ENCODE results near the gene ELP4.

- TF ChIP-seq POLR2AphosphoS5 (IDR thresholded peaks at IDR 0.05; ENCODE audit: low read depth, low read length): no peak
- no peak for TF ChIP-seq REST (IDR thresholded peaks at IDR 0.05; ENCODE audit: insufficient read depth in 1 of 2, low read depth in 2 of 2, low read length in 2 of 2)
- TF ChIP-seq SIN3A (IDR thresholded peaks at IDR 0.05; ENCODE audit: borderline replicate concordance, insufficient read depth, low read length): no peak
These were observed 258.1 kb downstream of the ELP4 start for GRCh38 chr11:31767685-31768084.
